IPS-NIHi11 (cell line): ENCODE results near the gene HEY2.
"Not testable (repeated sequence)": the region's sequence is repeated elsewhere in the genome, so short reads cannot be mapped to it uniquely, and the experiment has no call there.

Source experiments
- DNase-seq: peaks from one replicate; pipeline ENCODE4 v3.0.0; 2012; ENCODE audit warnings: mixed read lengths, low spot score

HEY2 gene

GRCh38 chr6:125773387-125774341 is 24.2 kb downstream of the HEY2 start:
- DNase-seq: no peak

GRCh38 chr6:125776107-125776826 is 26.8 kb downstream of the HEY2 start:
- not testable (repeated sequence) for DNase-seq

- DNase-seq: peak; percentile 84
Observed at GRCh38 chr6:125779924-125780539, 30.6 kb downstream of the HEY2 start.

GRCh38 chr6:125780540-125781313 is 31.3 kb downstream of the HEY2 start:
- DNase-seq: peak; percentile 33

- DNase-seq: no peak
Observed at GRCh38 chr6:125781314-125781868, 32.0 kb downstream of the HEY2 start.

- no peak for DNase-seq
Observed at GRCh38 chr6:125784365-125784764, 34.9 kb downstream of the HEY2 start.

- no peak for DNase-seq
Observed at GRCh38 chr6:125787791-125788190, 38.4 kb downstream of the HEY2 start.

GRCh38 chr6:125789167-125789566 is 39.7 kb downstream of the HEY2 start:
- DNase-seq: no peak

- peak; percentile 24 for DNase-seq
Observed at GRCh38 chr6:125789576-125790357, 40.3 kb downstream of the HEY2 start.

- peak; percentile 87 for DNase-seq
Observed at GRCh38 chr6:125790358-125791150, 41.1 kb downstream of the HEY2 start, which contains the start of gene NCOA7. Gene NCOA7 (plus strand): TSS chr6:125790960. CDS start chr6:125815355, 24,395 bp downstream.

GRCh38 chr6:125791151-125791819 is 41.9 kb downstream of the HEY2 start:
- DNase-seq: peak; percentile 58

- no peak for DNase-seq
Observed at GRCh38 chr6:125791820-125792165, 42.4 kb downstream of the HEY2 start.

- no peak for DNase-seq
Observed at GRCh38 chr6:125792172-125792571, 42.7 kb downstream of the HEY2 start.

- DNase-seq: no peak
Observed at GRCh38 chr6:125792680-125793079, 43.2 kb downstream of the HEY2 start.

- DNase-seq: no peak
Observed at GRCh38 chr6:125793280-125793679, 43.8 kb downstream of the HEY2 start.

GRCh38 chr6:125793863-125794262 is 44.4 kb downstream of the HEY2 start:
- no peak for DNase-seq

- DNase-seq: no peak
Observed at GRCh38 chr6:125794342-125795137, 45.1 kb downstream of the HEY2 start.

GRCh38 chr6:125795301-125795700 is 45.9 kb downstream of the HEY2 start:
- DNase-seq: no peak
